Spleen (tissue), 7 donors: ENCODE results near the gene LRRC52.

Experiments used
- CTCF ChIP-seq, 11 experiments: fragments of 200-600 bp in 7 of 11; fragments of 450-650 bp in 4 of 11; sonication (generic) in 4 of 11; IDR thresholded peaks in 8 of 11; conservative IDR thresholded peaks in 3 of 11; 1 replicate in 7 of 11; 2 replicates in 4 of 11; pipeline versions ENCODE4 v1.4.0 to v1.8.0; 2016 to 2021; ENCODE audit warnings: antibody characterized with exemption in 11 of 11, inconsistent platforms in 4 of 11, mild to moderate bottlenecking in 1 of 11
- POLR2A ChIP-seq, 3 donors: fragments of 450-650 bp; IDR thresholded peaks; one replicate each; pipeline ENCODE4 v1.5.1; 2017; ENCODE audit warnings: antibody characterized with exemption in 3 of 3, mild to moderate bottlenecking in 1 of 3
- donor health status: DM: no; HTN: no; CAD: no; lungs with moderate emphysema.
- donor health status: DM: no; HTN: no; CAD: no.
- donor health status: DM: no; HTN: no; CAD: no.

- TF ChIP-seq CTCF (IDR thresholded peaks at IDR 0.05 in 8 of 11, conservative IDR thresholded peaks at IDR 0.05 in 3 of 11), result no peak
- TF ChIP-seq POLR2A (IDR thresholded peaks at IDR 0.05), result no peak
Measured at GRCh38 chr1:165512816-165513215, 31.0 kb upstream of the LRRC52 start.
